ENCODE data around the gene PCLO.
"Not testable (repeated sequence)": the region's sequence is repeated elsewhere in the genome, so short reads cannot be mapped to it uniquely, and the experiment has no call there.

The PCLO gene

DNA sequence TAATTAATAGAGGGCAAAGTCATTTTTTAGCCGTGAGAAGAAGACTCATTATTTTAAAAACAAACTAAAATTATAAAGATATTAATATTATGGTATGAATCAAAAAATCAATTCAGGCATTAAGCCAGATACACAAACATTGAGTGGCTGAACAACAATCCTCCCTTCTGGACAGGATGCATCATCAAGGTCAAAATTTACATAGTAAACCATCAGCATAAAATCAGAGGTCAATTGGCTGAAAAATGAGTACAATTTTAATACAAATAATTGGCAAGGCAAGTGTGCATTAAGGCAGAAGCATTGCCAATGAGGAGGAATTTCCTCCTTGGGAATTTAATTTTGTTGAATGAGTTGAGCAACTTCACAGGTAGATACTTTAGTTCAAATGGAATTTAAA, 108.2 kb downstream of the PCLO start:
- DNase-seq (ENCODE audit: low read depth, low spot score): no peak

GRCh38 chr7:83053965-83054364, 108.7 kb downstream of the PCLO start:
- DNase-seq (ENCODE audit: low read depth, low spot score): no peak

- no peak for DNase-seq (ENCODE audit: low read depth, low spot score)
These were observed 122.2 kb downstream of the PCLO start for GRCh38 chr7:83040484-83040883.

DNA sequence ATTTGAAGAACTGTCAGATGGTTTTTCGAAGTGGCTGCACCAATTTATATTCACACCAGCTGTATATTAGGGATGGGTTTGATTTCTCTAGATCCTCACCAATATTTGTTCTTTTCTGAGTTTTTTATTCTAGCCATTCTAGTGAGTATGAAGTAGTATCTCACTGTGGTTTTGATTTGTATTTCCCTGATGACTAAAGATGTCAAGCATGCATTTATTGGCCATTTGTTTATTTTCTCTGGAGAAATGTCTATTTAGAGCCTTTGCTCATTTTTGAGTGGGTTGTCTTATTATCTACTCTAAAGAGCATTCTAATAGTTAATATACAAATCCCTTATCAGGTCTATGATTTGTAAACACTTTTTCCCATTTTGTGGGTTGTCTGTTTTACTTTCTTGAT, 123.9 kb downstream of the PCLO start:
- DNase-seq (ENCODE audit: low read depth, low spot score): no peak

- no peak for DNase-seq (ENCODE audit: low read depth, low spot score)
These were observed 125.8 kb downstream of the PCLO start for GRCh38 chr7:83036721-83037380.

GRCh38 chr7:83036130-83036529, 126.6 kb downstream of the PCLO start:
- no peak for DNase-seq (ENCODE audit: low read depth, low spot score)

- DNase-seq (ENCODE audit: low read depth, low spot score): no peak
These were observed 130.5 kb downstream of the PCLO start for GRCh38 chr7:83032195-83032594.

DNA sequence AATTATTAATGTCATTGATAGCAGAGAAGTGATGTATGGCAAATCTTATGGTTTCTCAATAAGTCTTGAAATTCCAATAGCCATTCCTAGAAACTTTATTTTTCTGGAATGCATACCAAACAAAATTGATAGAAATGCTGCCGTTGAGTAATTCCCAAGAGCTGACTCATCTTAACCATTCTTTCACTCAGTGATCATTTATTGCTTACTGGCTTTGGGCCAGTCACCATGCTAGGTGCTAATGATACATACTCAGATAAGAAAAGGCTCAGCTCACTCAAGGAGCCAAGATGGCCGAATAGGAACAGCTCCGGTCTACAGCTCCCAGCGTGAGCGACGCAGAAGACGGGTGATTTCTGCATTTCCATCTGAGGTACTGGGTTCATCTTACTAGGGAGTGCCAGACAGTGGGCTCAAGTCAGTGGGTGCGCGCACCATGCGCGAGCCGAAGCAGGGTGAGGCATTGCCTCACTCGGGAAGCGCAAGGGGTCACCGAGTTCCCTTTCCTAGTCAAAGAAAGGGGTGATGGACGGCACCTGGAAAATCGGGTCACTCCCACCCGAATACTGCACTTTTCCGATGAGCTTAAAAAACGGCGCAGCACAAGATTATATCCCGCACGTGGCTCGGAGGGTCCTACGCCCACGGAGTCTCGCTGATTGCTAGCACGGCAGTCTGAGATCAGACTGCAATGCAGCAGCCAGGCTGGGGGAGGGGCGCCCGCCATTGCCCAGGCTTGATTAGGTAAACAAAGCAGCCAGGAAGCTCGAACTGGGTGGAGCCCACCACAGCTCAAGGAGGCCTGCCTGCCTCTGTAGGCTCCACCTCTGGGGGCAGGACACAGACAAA, 138.6 kb downstream of the PCLO start:
- not testable (repeated sequence) for DNase-seq (ENCODE audit: low read depth, low spot score)

DNA sequence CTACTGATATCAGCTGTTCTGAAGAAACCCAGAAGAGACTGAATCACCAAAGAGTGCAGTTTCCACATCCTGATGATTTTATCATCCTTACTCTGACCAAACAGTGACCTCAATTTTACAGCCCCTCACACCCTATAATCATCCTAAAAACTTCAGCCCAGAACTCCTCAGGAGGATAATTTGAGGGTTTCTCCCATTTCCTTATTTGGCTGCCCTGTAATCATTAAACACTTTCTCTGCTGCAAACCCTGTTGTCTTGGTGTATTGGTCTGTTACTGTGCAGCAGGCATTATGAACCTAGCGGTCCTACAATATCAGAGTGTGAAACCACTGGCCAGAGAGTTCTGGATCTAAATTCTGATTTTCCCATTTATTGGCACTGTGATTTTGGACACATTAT, 141.7 kb downstream of the PCLO start:
- no peak for DNase-seq (ENCODE audit: low read depth, low spot score)

GRCh38 chr7:83020161-83020560, 142.5 kb downstream of the PCLO start:
- DNase-seq (ENCODE audit: low read depth, low spot score): no peak

- DNase-seq (ENCODE audit: low read depth, low spot score): no peak
These were observed 146.8 kb downstream of the PCLO start for GRCh38 chr7:83015916-83016315.

DNA sequence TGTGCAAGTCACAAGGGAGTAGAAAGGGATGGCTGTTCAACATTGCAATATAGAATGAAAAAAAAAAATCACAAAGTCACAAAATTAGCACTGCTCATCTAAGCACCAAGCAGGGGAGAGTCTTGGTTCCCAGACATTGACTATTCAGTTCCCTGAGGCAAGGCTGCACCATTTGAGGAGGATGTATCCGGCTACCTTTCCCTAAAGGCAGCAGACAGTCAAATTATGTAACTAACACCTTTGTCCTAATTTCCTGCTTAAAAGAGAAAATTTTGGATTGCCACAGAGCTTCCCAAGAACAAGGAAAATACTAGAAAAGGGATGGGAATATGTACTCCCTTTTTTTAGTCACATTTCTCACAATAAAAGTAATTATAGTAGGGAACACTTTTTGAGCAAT, 148.1 kb downstream of the PCLO start:
- DNase-seq (ENCODE audit: low read depth, low spot score): no peak

DNA sequence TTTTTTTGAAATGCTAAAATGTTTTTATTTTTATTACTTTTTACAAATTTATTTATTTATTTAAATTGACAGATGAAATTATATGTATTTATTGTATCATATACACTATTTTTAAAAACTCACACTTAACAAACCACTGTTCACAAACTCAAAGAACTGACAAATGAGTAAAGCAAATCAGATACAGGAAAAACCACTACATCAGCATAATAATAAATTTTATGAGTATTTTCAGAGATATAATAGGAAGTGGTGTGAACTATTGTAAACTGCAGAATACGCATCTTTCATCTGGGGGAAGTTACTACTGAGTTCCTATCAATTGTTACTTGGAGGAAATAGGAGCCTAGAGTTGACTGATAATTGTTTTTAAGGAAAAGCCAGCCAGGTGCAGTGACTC, 150.7 kb downstream of the PCLO start:
- DNase-seq (ENCODE audit: low read depth, low spot score): no peak

GRCh38 chr7:83005410-83005809, 157.3 kb downstream of the PCLO start:
- DNase-seq (ENCODE audit: low read depth, low spot score): no peak

DNA sequence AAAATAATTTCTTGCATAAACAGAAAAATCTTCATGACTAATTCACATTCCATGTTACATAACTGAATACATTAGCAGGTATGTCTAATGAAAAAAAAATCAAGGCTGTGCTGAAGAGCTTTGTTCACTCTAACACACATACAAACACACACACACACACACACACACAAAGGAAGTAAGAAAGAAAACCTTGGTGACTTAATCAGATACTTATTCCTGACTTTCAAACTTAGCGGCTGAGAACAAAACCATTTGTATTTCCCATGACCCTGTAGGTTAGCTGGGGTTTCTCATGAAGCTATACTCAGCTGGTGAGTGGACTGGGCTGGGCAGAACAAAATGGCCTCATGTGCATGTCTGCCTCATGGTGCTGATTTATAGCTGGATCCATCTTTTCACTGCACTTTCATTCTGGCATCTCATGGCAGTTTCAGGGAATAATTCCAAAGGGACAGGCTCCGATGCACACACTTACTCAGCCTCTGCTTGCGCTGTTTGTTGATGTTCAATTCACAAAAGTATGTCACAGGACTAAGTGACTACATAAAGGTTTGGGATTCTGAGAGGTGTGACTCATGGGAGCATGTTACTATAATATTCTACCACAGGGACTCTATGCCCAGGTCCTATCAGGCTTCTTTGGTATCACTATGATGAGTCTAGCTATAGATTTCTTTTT, 161.2 kb downstream of the PCLO start:
- DNase-seq (ENCODE audit: low read depth, low spot score): no peak

DNA sequence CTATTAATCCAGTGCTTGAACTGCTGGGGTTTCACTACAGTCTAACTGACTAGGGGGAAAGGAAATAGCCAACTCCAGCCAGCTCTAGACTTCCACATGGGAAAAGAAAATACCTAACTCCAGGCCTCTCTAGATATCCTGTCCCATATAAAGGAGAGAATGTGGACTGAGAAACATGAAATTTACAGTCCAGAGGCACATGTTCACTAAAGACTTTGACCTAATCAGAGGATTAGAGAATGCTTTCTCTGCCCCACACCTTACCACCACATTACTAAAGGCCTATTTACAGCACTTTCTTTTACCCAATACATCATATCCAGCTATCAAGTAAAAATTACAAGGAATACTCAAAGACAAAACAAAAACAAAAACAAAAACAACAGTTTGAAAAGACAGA, 164.2 kb downstream of the PCLO start:
- DNase-seq (ENCODE audit: low read depth, low spot score): no peak

DNA sequence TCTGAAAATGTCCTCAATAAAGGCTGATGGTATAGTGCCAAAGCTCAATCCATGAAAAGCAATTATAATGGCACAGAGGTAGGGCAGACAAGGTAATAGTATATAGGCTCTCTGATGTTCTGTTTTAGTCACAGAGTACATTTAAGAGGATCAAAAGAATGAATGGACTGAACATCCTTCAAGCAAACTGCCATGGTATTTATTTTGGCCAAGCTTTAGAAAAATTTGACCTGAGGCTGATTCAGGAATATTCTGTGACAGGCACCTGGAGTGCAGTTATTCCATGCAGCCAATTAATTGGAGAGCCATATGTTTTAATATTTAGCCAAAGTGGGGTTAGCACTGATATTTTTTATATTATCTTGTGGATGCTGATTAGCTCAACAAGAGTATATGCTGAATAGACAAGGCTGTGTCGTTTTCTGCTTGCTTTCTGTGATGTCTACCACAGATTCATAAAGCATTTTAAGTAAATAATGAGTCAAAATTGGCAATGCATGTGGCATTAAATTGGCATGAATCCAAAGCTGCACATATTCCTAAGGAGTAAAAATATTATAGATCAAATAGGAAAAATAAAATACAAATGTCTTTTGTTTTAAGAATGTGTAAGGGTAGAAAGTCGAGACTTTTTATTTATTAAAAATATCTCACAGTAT, 177.4 kb downstream of the PCLO start:
- no peak for DNase-seq (ENCODE audit: low read depth, low spot score)

GRCh38 chr7:82980130-82980788, 182.4 kb downstream of the PCLO start:
- DNase-seq (ENCODE audit: low read depth, low spot score): no peak

DNA sequence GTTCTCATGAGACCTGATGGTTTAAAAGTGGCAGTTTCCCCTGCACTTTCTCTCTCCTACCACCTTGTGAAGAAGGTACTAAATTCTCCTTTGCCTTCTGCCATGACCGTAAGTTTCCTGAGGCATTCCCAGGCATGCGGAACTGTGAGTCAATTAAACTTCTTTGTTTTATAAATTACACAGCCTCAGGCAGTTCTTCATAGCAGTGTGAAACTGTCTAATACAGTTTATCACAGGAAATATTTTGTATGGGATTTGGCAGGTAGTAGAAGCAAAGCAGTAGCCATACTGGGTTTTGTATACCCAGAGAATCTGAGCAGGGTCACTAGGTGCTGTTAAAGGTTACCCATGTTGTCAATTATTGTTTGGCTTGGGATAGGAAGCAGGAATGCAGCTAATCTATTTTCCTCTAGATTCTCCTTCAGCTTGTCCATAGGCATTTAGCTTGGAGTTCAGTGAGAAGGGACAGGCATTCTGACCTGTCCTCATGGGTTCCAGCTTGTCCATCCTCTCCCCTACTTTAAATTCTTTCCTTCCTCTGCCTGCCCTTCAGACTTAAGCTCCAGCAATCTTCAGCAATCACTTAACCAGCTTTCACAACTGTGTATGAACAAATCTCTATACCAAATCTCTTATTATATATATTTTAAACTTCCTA, 186.7 kb downstream of the PCLO start:
- no peak for DNase-seq (ENCODE audit: low read depth, low spot score)

DNA sequence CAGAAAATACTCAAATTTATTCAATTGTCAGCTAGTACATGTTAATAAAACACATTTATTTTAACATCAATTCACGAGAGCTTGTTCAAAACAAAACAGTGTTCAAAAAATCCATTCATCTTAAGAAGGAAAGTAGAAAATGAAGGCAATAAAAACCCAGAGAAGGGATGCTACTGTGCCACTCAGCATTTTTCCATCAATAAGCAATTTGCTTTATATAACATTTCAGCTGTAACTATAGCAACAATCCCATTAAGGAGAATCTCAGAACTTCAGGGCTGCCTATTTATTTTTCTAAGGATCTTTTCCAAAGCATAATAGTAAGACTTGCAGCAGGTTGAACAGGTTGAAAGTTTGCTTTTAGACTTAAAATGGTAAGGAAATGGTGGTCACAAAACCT, 190.5 kb downstream of the PCLO start:
- DNase-seq (ENCODE audit: low read depth, low spot score): no peak
